Measurements from ENCODE around the gene PDK2. TPM values are rescaled to one million over a fixed set of nuclear protein-coding genes. Genes with fewer than 3 reads are reported as not detected.

PDK2 gene
- total and polyA plus RNA-seq, 2 experiments from 2014 or later, result 12.0 to 15.9 TPM

- Histone ChIP-seq H3K27ac (ENCODE audit: low read depth) (0 out of 2 replicates have a peak overlapping the region, but pooled peaks have one; percentile 14), H3K27me3 (ENCODE audit: insufficient read depth) (no peaks in the 10 kb centered on the region), H3K79me2 (replicated peaks; ENCODE audit: insufficient read depth) (no peaks in the 10 kb centered on the region), H3K4me3 (peak overlapping the region; percentile 32; the same call in 1 of the 2 replicates), H3F3A (replicated peaks; ENCODE audit: low read depth) (no peaks in the 10 kb centered on the region), H3K9me2 (ENCODE audit: insufficient read depth) (no peaks in the 10 kb centered on the region), H3K4me1 (ENCODE audit: insufficient read depth) (no peaks in the 10 kb centered on the region; the same call in 1 of the 2 replicates), H3K36me3 (ENCODE audit: insufficient read depth) (no peaks in the 10 kb centered on the region), H3K4me2 (peak overlapping the region; percentile 5; the same call in 1 of the 2 replicates), H2AFZ (no peak overlapping the region), H4K20me1 (replicated peaks; ENCODE audit: insufficient read depth) (no peaks in the 10 kb centered on the region; the same call in 1 of the 2 replicates)
- H3K4me3 Mint-ChIP-seq, result no peak overlapping the region
- peak; percentile 90 for DNase-seq (ENCODE audit: low spot score)
- no peak overlapping the region for H3K27ac Mint-ChIP-seq
- H3K36me3 Mint-ChIP-seq (ENCODE audit: low read depth), result peaks cover 26% of the 10 kb centered on the region
- no peaks in the 10 kb centered on the region; the same call in 2 of the 3 replicates for H3K9me3 Mint-ChIP-seq
- ATAC-seq, result peak; percentile 87
- H3K27me3 Mint-ChIP-seq (ENCODE audit: insufficient read depth, low read depth, poor library complexity), result no peaks in the 10 kb centered on the region
- no peak for TF ChIP-seq STAT1 (IDR thresholded peaks at IDR 0.05; ENCODE audit: unreplicated experiment)
- TF ChIP-seq ZNF114 (CRISPR knock-in tag; IDR thresholded peaks at IDR 0.05), result no peak
- TF ChIP-seq ZNF331 (CRISPR knock-in tag; IDR thresholded peaks at IDR 0.05; ENCODE audit: low read depth), result no peak
- no peak for TF ChIP-seq EZH2phosphoT487 (IDR thresholded peaks at IDR 0.05; ENCODE audit: unreplicated experiment)
- no peak for TF ChIP-seq ZNF462 (CRISPR knock-in tag; IDR thresholded peaks at IDR 0.05)
- TF ChIP-seq, protein P1, sequence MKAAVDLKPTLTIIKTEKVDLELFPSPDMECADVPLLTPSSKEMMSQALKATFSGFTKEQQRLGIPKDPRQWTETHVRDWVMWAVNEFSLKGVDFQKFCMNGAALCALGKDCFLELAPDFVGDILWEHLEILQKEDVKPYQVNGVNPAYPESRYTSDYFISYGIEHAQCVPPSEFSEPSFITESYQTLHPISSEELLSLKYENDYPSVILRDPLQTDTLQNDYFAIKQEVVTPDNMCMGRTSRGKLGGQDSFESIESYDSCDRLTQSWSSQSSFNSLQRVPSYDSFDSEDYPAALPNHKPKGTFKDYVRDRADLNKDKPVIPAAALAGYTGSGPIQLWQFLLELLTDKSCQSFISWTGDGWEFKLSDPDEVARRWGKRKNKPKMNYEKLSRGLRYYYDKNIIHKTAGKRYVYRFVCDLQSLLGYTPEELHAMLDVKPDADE (IDR thresholded peaks at IDR 0.05), result no peak
- no peak for TF ChIP-seq JUNB (IDR thresholded peaks at IDR 0.05; ENCODE audit: unreplicated experiment)
- H3K4me1 Mint-ChIP-seq, result peaks cover 11% of the 10 kb centered on the region; the same call in 2 of the 3 replicates
Observed at GRCh38 chr17:50076591-50077235, 18.4 kb upstream of the PDK2 start.
